Smooth muscle cell of the brain vasculature (primary cell): ENCODE measurements around the gene ECE2.

ENCODE experiments used
- DNase-seq: peaks from one replicate; pipeline ENCODE4 v3.0.0-alpha.2; 2012; ENCODE audit warnings: low read depth, low spot score

The ECE2 gene

GRCh38 chr3:184275961-184276910 lies at the start of gene ECE2:
TSS of gene ECE2 (plus strand) at chr3:184276022. CDS start at chr3:184276154, 132 bp downstream.
- no peak for DNase-seq

- no peak for DNase-seq
These were observed 48.3 kb upstream of the ECE2 start for GRCh38 chr3:184227481-184227935.

GRCh38 chr3:184228376-184229137 lies 47.3 kb upstream of the ECE2 start:
- DNase-seq = no peak

- no peak for DNase-seq
These were observed 46.3 kb upstream of the ECE2 start, which contains the start of gene VWA5B2 for GRCh38 chr3:184229394-184230080. TSS of gene VWA5B2 (plus strand) at chr3:184229585. CDS start at chr3:184230529, 944 bp downstream.

- no peak for DNase-seq
These were observed 45.7 kb upstream of the ECE2 start for GRCh38 chr3:184230081-184230602.

- no peak for DNase-seq
These were observed 45.0 kb upstream of the ECE2 start for GRCh38 chr3:184230603-184231528.

- DNase-seq = no peak
These were observed 44.2 kb upstream of the ECE2 start for GRCh38 chr3:184231671-184232070.

- no peak for DNase-seq
These were observed 42.5 kb upstream of the ECE2 start for GRCh38 chr3:184233127-184233843.

- no peak for DNase-seq
These were observed 41.6 kb upstream of the ECE2 start for GRCh38 chr3:184234224-184234623.

GRCh38 chr3:184234671-184235380 lies 41.0 kb upstream of the ECE2 start:
- DNase-seq = no peak

- DNase-seq = no peak
These were observed 40.3 kb upstream of the ECE2 start for GRCh38 chr3:184235381-184236032.

GRCh38 chr3:184236033-184236410 lies 39.8 kb upstream of the ECE2 start:
- no peak for DNase-seq

- DNase-seq = no peak
These were observed 39.2 kb upstream of the ECE2 start for GRCh38 chr3:184236636-184237035.

GRCh38 chr3:184237211-184237610 lies 38.6 kb upstream of the ECE2 start:
- DNase-seq = no peak

- DNase-seq = no peak
These were observed 38.0 kb upstream of the ECE2 start for GRCh38 chr3:184237807-184238206.

- DNase-seq = no peak
These were observed 37.5 kb upstream of the ECE2 start for GRCh38 chr3:184238246-184238818.

GRCh38 chr3:184239221-184239620 lies 36.6 kb upstream of the ECE2 start:
- DNase-seq = no peak

GRCh38 chr3:184239708-184240107 lies 36.1 kb upstream of the ECE2 start:
- DNase-seq = no peak
